ENCODE data around the gene DOP1B. TPM values are rescaled to one million over a fixed set of nuclear protein-coding genes. Genes with fewer than 3 reads are reported as not detected.

DOP1B gene
- total RNA-seq, 1 donor from 2014 or later, result 13.5 TPM

DNA sequence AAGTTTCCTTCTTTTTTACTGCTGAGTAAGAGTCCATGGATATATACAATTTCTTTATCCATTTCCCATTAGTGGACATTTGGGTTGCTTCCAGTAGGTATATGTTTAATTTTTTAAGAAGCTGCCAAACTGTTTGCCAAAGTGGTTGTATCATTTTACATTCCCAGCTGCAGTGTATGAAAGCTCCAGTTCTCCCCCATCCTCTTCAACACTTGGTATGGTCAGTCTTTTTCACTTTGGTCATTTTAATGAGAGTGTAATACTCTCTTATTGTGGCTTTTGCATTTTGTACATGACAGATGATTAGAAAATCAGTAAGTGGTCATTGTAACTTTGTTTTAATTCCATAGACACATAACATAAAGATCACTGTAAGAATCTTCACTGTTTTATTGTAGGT, 22.5 kb downstream of the DOP1B start:
- Mint-ChIP-seq H3K36me3 (ENCODE audit: low read depth) (no peaks in the 10 kb centered on the region), H3K27ac (ENCODE audit: unreplicated experiment) (no peak overlapping the region), H3K27me3 (ENCODE audit: low read depth) (no peaks in the 10 kb centered on the region), H3K4me1 (no peaks in the 10 kb centered on the region), H3K4me3 (no peak overlapping the region), H3K9me3 (no peaks in the 10 kb centered on the region)
- no peak for DNase-seq (ENCODE audit: low read depth, low spot score)
- TF ChIP-seq, protein P1, sequence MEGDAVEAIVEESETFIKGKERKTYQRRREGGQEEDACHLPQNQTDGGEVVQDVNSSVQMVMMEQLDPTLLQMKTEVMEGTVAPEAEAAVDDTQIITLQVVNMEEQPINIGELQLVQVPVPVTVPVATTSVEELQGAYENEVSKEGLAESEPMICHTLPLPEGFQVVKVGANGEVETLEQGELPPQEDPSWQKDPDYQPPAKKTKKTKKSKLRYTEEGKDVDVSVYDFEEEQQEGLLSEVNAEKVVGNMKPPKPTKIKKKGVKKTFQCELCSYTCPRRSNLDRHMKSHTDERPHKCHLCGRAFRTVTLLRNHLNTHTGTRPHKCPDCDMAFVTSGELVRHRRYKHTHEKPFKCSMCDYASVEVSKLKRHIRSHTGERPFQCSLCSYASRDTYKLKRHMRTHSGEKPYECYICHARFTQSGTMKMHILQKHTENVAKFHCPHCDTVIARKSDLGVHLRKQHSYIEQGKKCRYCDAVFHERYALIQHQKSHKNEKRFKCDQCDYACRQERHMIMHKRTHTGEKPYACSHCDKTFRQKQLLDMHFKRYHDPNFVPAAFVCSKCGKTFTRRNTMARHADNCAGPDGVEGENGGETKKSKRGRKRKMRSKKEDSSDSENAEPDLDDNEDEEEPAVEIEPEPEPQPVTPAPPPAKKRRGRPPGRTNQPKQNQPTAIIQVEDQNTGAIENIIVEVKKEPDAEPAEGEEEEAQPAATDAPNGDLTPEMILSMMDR (conservative IDR thresholded peaks at IDR 0.05), result no peak

DNA sequence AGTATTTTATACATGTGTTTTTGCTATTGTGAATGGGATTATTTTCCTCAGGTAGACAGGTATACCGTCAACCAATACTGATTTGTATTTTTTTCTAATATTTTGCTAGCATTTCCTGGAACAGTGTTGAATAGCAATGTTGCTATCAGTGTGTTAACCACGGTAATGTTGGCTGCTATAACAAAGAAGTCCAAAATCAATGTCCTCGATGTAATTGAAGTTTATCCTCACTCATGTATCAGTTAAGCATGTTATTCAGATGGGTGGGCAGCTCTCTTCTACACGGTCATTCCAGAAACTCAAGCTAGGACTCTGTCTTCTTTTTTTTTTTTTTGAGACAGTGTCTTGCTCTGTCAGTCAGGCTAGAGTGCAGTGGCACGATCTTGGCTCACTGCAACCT, 24.3 kb downstream of the DOP1B start:
- no peaks in the 10 kb centered on the region for H3K9me3 Mint-ChIP-seq
- H3K27me3 Mint-ChIP-seq (ENCODE audit: low read depth), result no peaks in the 10 kb centered on the region
- no peaks in the 10 kb centered on the region for H3K36me3 Mint-ChIP-seq (ENCODE audit: low read depth)
- no peaks in the 10 kb centered on the region for H3K4me1 Mint-ChIP-seq
- no peak overlapping the region for H3K27ac Mint-ChIP-seq (ENCODE audit: unreplicated experiment)
- no peak overlapping the region for H3K4me3 Mint-ChIP-seq
- DNase-seq (ENCODE audit: low read depth, low spot score), result no peak
- TF ChIP-seq, protein P1 (conservative IDR thresholded peaks at IDR 0.05), result no peak

DNA sequence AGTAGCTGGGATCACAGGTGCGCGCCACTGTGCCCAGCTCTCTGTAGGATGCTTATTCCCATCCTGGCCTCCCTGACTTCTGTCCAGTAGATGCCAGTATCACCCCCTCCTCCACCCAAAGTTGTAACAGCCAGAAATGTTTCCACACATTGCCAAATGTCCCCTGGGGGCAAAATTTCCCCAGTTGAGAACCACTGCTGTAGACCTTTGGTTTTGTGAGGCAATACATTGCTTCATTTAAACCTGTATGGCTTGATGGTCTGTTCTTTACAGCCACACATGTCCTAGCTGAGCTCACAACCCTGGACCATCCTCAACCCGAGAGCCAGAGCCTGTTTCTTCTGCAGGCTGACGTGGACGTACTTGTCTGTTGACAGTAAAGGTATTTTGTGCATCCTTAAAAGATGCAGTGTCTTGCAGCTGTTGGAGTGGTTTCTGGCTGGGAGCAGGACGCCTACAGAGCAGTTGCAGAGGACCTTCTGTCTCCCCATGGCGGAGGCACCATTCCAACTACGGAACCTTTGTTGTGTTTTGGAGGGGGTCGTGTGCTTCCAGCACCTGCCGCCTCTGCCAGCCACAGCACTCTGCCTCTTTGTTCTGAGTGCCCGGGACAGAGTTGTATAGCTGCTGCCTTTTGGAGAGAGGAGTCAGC, 26.6 kb downstream of the DOP1B start:
- H3K4me3 Mint-ChIP-seq, result no peak overlapping the region
- peaks cover 3% of the 10 kb centered on the region for H3K4me1 Mint-ChIP-seq
- TF ChIP-seq, protein P1 (conservative IDR thresholded peaks at IDR 0.05), result no peak
- H3K27ac Mint-ChIP-seq (ENCODE audit: unreplicated experiment), result no peak overlapping the region
- DNase-seq (ENCODE audit: low read depth, low spot score), result no peak
- no peaks in the 10 kb centered on the region for H3K36me3 Mint-ChIP-seq (ENCODE audit: low read depth)
- no peaks in the 10 kb centered on the region for H3K27me3 Mint-ChIP-seq (ENCODE audit: low read depth)
- no peaks in the 10 kb centered on the region for H3K9me3 Mint-ChIP-seq

DNA sequence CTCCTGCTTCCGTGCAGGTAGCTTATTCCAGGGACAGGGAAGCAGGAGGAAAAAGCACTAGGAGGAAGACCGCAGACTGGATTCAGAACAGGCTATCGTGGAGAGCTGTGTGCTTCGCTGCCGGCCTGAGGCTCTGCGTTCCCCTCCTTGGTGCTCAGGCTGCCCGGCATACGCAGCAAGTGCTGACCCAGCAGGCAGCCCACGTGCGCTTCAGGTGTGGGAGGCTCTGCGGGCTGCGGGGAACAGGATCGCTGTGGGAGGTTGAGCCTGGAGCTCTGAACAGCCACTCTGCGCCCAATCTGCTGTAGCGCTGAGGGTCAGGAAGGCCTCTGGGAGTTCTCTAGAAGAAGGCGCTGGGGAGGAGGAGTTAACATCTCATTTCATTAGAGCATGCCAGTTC, 27.9 kb downstream of the DOP1B start:
- Mint-ChIP-seq H3K4me1 (peaks cover 5% of the 10 kb centered on the region), H3K27me3 (ENCODE audit: low read depth) (no peaks in the 10 kb centered on the region), H3K4me3 (no peak overlapping the region), H3K9me3 (no peaks in the 10 kb centered on the region), H3K36me3 (ENCODE audit: low read depth) (no peaks in the 10 kb centered on the region), H3K27ac (ENCODE audit: unreplicated experiment) (no peak overlapping the region)
- TF ChIP-seq, protein P1 (conservative IDR thresholded peaks at IDR 0.05), result no peak
- DNase-seq (ENCODE audit: low read depth, low spot score), result no peak

DNA sequence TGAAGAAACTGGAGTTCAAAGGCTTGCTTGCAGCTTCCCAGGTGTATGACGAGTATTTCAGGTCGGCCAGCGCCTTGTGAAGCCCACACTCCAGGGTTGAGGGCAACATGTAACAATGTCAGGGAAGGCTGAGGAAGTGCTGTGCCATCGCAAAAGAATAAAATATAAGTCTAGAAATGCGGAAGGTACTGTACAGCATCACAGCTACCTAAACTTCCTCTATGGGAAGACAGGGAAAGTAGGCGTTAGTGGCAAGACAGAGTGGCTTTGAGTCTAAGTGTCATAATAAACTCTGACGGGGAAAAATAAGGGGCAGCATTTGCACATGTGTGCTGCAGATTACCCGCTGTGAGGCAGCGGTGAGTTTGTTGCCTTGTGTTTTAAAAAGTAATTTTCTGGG, 28.9 kb downstream of the DOP1B start:
- Mint-ChIP-seq H3K27ac (ENCODE audit: unreplicated experiment) (no peak overlapping the region), H3K36me3 (ENCODE audit: low read depth) (no peaks in the 10 kb centered on the region), H3K27me3 (ENCODE audit: low read depth) (no peaks in the 10 kb centered on the region), H3K4me3 (no peak overlapping the region), H3K4me1 (peaks cover 5% of the 10 kb centered on the region), H3K9me3 (no peaks in the 10 kb centered on the region)
- DNase-seq (ENCODE audit: low read depth, low spot score), result no peak
- TF ChIP-seq, protein P1 (conservative IDR thresholded peaks at IDR 0.05), result no peak

Measured in neural crest cell (in vitro differentiated cells).